DMS 273 treated with DMSO at 0.1 percent for 48 hours (cell line): Measurements from ENCODE around the gene RCBTB2.

Source experiments
- DNase-seq: peaks from one replicate; lab custom pipeline; 2025; lab: John Stamatoyannopoulos, UW

Gene RCBTB2

GRCh38 chr13:48448959-48449614 is 83.8 kb downstream of the RCBTB2 start:
- no peak for DNase-seq

- no peak for DNase-seq
These were observed 84.5 kb downstream of the RCBTB2 start for GRCh38 chr13:48448285-48448958.

- no peak for DNase-seq
These were observed 86.4 kb downstream of the RCBTB2 start for GRCh38 chr13:48446464-48446863.

GRCh38 chr13:48443442-48444208 is 89.3 kb downstream of the RCBTB2 start:
- no peak for DNase-seq
